Mesenchymal stem cell (in vitro differentiated cells and primary cell): ENCODE results near the gene LPP.

Experiments
- DNase-seq: peaks from one replicate; pipeline ENCODE4 v3.0.0-alpha.2; 2013
- H2AFZ ChIP-seq: one replicate; pipeline ENCODE4 v1.6.1; 2013; ENCODE audit warnings: low read depth, mild to moderate bottlenecking, control low read depth, inconsistent platforms, low read length, moderate library complexity
- H2AK5ac ChIP-seq: 2 replicates; pipeline ENCODE4 v1.6.1; 2013; ENCODE audit warnings: low read length, moderate library complexity, mild to moderate bottlenecking, inconsistent platforms; ENCODE audit not compliant: severe bottlenecking
- H2BK120ac ChIP-seq: one replicate; pipeline ENCODE4 v1.6.1; 2013; ENCODE audit warnings: low read depth, mild to moderate bottlenecking, inconsistent platforms, low read length, moderate library complexity
- H2BK12ac ChIP-seq, 2 experiments: one replicate each; pipeline ENCODE4 v1.6.1; 2013; ENCODE audit warnings: inconsistent platforms in 2 of 2, low read length in 2 of 2, mild to moderate bottlenecking in 2 of 2, moderate library complexity in 2 of 2, control low read depth in 1 of 2
- H2BK15ac ChIP-seq: one replicate; pipeline ENCODE4 v1.6.1; 2013; ENCODE audit warnings: mild to moderate bottlenecking, low read depth, inconsistent platforms; ENCODE audit not compliant: poor library complexity, severe bottlenecking
- H2BK5ac ChIP-seq: 2 replicates; pipeline ENCODE4 v1.6.1; 2013; ENCODE audit warnings: low read depth, mild to moderate bottlenecking, low read length, control low read depth, inconsistent platforms; ENCODE audit not compliant: poor library complexity, severe bottlenecking
- H3K14ac ChIP-seq, 2 experiments: one replicate each; pipeline ENCODE4 v1.6.1; 2013; ENCODE audit warnings: inconsistent platforms in 2 of 2, low read length in 2 of 2, control low read depth in 1 of 2, mild to moderate bottlenecking in 1 of 2, moderate library complexity in 1 of 2
- H3K18ac ChIP-seq, 2 experiments: one replicate each; pipeline ENCODE4 v1.6.1; 2013; ENCODE audit warnings: inconsistent platforms in 2 of 2, low read length in 2 of 2, control low read depth in 1 of 2, low read depth in 1 of 2, mild to moderate bottlenecking in 1 of 2
- H3K23ac ChIP-seq, 2 experiments: one replicate each; pipeline ENCODE4 v1.6.1; 2013; ENCODE audit warnings: inconsistent platforms in 2 of 2, low read length in 2 of 2, mild to moderate bottlenecking in 2 of 2, moderate library complexity in 2 of 2, control low read depth in 1 of 2
- H3K27ac ChIP-seq: 2 replicates; pipeline ENCODE4 v1.5.1; 2013; ENCODE audit warnings: mild to moderate bottlenecking, moderate library complexity, low read length, control low read depth, inconsistent platforms; ENCODE audit not compliant: poor library complexity, severe bottlenecking
- H3K27me3 ChIP-seq, 2 experiments: 2 replicates each; pipeline versions ENCODE4 v1.6.1 to v1.7.0; 2013; ENCODE audit warnings: low read length in 2 of 2, mild to moderate bottlenecking in 2 of 2, moderate library complexity in 2 of 2, control low read depth in 1 of 2, inconsistent platforms in 1 of 2; ENCODE audit not compliant: control insufficient read depth in 1 of 2, insufficient read depth in 1 of 2
- H3K36me3 ChIP-seq, 2 experiments: 2 replicates each; pipeline versions ENCODE4 v1.6.1 to v1.7.0; 2013; ENCODE audit warnings: low read length in 2 of 2, control low read depth in 1 of 2, inconsistent platforms in 1 of 2, low read depth in 1 of 2, mild to moderate bottlenecking in 1 of 2; ENCODE audit not compliant: insufficient read depth in 2 of 2, control insufficient read depth in 1 of 2
- H3K4ac ChIP-seq, 2 experiments: one replicate each; pipeline ENCODE4 v1.6.1; 2013; ENCODE audit warnings: inconsistent platforms in 2 of 2, low read length in 2 of 2, mild to moderate bottlenecking in 2 of 2, moderate library complexity in 2 of 2, control low read depth in 1 of 2, low read depth in 1 of 2
- H3K4me1 ChIP-seq: 2 replicates; pipeline ENCODE4 v1.6.1; 2013; ENCODE audit warnings: low read depth, low read length, control low read depth; ENCODE audit not compliant: control insufficient read depth, insufficient read depth
- H3K4me2 ChIP-seq: 2 replicates; pipeline ENCODE4 v1.6.1; 2013; ENCODE audit warnings: low read length, mild to moderate bottlenecking, inconsistent platforms; ENCODE audit not compliant: poor library complexity, severe bottlenecking
- H3K4me3 ChIP-seq, 2 experiments: 2 replicates each; pipeline versions ENCODE4 v1.5.1 to v1.7.0; 2013; ENCODE audit warnings: low read length in 2 of 2, mild to moderate bottlenecking in 2 of 2, control low read depth in 1 of 2, low read depth in 1 of 2; ENCODE audit not compliant: insufficient read depth in 1 of 2
- H3K79me1 ChIP-seq: replicated peaks from 2 replicates; pipeline ENCODE4 v1.6.1; 2013; ENCODE audit warnings: mild to moderate bottlenecking, control low read depth, low read length, inconsistent platforms; ENCODE audit not compliant: poor library complexity, severe bottlenecking
- H3K9ac ChIP-seq: 2 replicates; pipeline ENCODE4 v1.7.0; 2013; ENCODE audit warnings: mild to moderate bottlenecking, low read length, moderate library complexity
- H3K9me3 ChIP-seq: 2 replicates; pipeline ENCODE4 v1.7.0; 2013; ENCODE audit warnings: mild to moderate bottlenecking, low read length; ENCODE audit not compliant: control insufficient read depth
- H4K8ac ChIP-seq: one replicate; pipeline ENCODE4 v1.6.1; 2013; ENCODE audit warnings: inconsistent platforms, mild to moderate bottlenecking, low read length, moderate library complexity
- H4K91ac ChIP-seq: one replicate; pipeline ENCODE4 v1.6.1; 2013; ENCODE audit warnings: mild to moderate bottlenecking, low read length, inconsistent platforms
- WGBS: methylation state at CpG from one replicate; pipeline ENCODE4 v1.1.7; 2013; ENCODE audit warnings: mixed read lengths; 5-methylcytosine and 5-hydroxymethylcytosine counted together

Gene LPP

DNA sequence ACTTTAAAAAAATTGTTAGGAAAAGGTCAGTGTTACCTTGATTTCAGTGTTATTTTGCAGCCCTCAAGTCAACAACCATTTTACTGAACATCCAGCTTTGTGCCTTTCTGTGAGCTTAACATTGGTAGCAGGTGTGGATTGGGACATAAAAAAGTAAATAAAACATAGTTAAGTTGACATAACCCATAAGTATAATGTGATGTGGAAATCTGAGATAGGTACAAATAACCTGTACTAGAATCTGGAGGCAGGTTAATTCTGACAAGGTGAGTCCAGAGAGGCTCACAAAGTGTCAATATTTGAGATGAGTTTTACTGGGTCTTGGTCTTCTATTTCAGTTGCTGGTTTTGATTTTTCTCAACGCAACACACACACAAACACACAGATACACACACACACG lies 151.3 kb downstream of the LPP start:
- WGBS = no CpG with 5 or more reads among the region's 2 CpGs
- Histone ChIP-seq H3K23ac (no peak overlapping the region), H4K8ac (no peak overlapping the region), H3K27ac (no peak overlapping the region), H2BK120ac (no peak overlapping the region), H3K27me3 (no peaks in the 10 kb centered on the region), H3K4me1 (no peaks in the 10 kb centered on the region), H3K14ac (no peak overlapping the region), H3K4me3 (no peak overlapping the region), H2BK5ac (no peak overlapping the region), H2BK15ac (no peak overlapping the region), H3K36me3 (peaks cover 0 to 3% of the 10 kb centered on the region in 2 experiments), H4K91ac (no peak overlapping the region), H3K9me3 (no peaks in the 10 kb centered on the region), H2BK12ac (no peak overlapping the region), H3K79me1 (peaks cover 23% of the 10 kb centered on the region), H2AFZ (no peak overlapping the region), H3K18ac (no peak overlapping the region), H3K9ac (no peak overlapping the region), H2AK5ac (no peak overlapping the region), H3K4me2 (no peak overlapping the region), H3K4ac (no peak overlapping the region)
- DNase-seq = no peak

DNA sequence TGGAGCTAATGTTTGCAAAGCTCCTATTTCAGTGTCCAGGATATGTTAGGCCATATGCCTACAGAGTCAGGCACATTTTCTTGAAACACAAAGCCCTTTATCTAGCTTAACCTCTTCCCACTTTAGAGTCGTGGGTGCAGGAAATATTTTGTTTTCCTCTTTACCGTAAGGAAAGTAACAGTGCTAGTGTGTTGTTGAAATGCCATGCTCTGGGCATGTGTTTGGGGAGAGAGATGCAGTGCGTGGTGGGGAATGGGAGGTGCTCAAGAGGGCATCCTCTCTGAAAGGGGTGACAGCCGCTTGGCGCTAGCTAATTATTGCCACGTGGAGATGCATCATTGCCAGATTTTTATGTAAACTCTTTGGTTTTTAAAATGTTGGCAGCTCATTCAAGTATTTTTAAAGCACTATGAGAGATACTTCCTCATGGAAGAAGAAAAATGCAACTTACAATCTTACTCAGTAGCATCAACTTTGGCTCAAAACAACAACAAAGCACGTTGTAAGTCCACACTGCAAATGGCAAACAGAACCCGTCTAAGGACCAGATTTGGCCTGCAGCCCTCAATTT lies 152.6 kb downstream of the LPP start:
- H2AFZ ChIP-seq = no peak overlapping the region
- no peak overlapping the region for H3K18ac ChIP-seq
- DNase-seq = no peak
- no peaks in the 10 kb centered on the region for H3K4me1 ChIP-seq
- H3K79me1 ChIP-seq = peaks cover 22% of the 10 kb centered on the region
- no peak overlapping the region for H2BK12ac ChIP-seq
- H3K4ac ChIP-seq = no peak overlapping the region
- no peak overlapping the region for H3K23ac ChIP-seq
- H3K9ac ChIP-seq = no peak overlapping the region
- no peak overlapping the region for H3K14ac ChIP-seq
- no peak overlapping the region for H3K27ac ChIP-seq
- H2AK5ac ChIP-seq = no peak overlapping the region
- no peak overlapping the region for H2BK120ac ChIP-seq
- H3K4me2 ChIP-seq = no peak overlapping the region
- H3K27me3 ChIP-seq = no peaks in the 10 kb centered on the region
- H3K36me3 ChIP-seq = peaks cover 0 to 5% of the 10 kb centered on the region in 2 experiments
- no peak overlapping the region for H3K4me3 ChIP-seq
- H4K8ac ChIP-seq = no peak overlapping the region
- WGBS = 94% methylated on average over 8 of the region's 8 CpGs
- no peaks in the 10 kb centered on the region for H3K9me3 ChIP-seq
- no peak overlapping the region for H2BK15ac ChIP-seq
- H2BK5ac ChIP-seq = no peak overlapping the region
- no peak overlapping the region for H4K91ac ChIP-seq

DNA sequence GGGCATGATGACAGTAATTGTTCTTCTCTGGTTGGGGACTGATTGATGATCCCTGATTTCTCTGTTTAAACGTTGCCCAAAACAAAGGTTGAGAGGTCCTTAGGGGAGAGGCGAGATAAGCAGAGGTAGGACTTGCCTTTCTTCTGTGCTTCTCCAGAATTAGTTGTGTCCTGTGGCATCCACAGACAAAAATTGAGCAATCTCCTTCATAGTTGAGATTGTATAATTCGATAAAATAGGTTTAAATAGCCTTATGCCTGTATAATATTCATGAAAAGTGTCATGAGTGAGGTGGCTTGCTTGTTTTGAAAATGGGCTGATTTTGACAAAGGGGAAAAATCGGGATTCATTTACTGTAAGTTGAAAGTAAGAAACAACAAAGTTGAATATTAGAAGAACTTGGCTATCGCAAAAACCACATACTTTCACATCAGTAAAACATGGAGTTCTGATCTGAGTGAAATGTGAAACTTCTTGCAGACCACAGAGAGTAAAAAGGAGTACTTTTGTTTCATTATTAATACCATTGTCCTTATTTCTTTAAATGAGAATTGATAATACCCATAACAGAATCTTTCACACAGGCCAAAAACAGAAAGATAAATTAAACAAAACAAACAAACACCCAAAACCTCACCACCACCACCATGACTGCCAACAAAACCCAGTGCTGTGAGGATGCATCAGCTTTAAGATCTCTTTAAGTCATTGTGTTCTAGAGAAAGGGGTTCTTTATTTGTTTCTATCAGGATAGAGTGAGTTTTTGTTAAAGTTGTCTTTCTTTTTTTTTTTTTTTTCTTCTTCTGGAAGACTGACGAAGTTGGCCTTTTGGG lies 155.7 kb downstream of the LPP start:
- H2AK5ac ChIP-seq = no peak overlapping the region
- no peak overlapping the region for H3K23ac ChIP-seq
- peaks cover 16% of the 10 kb centered on the region for H3K79me1 ChIP-seq
- no peak overlapping the region for H2BK12ac ChIP-seq
- no peak overlapping the region for H3K4me3 ChIP-seq
- WGBS = 96% methylated on average over 4 of the region's 6 CpGs
- no peak overlapping the region for H3K9ac ChIP-seq
- H2BK5ac ChIP-seq = no peak overlapping the region
- H2BK120ac ChIP-seq = no peak overlapping the region
- no peak overlapping the region for H3K4ac ChIP-seq
- DNase-seq = no peak
- no peak overlapping the region for H3K4me2 ChIP-seq
- no peak overlapping the region for H2BK15ac ChIP-seq
- no peaks in the 10 kb centered on the region for H3K27me3 ChIP-seq
- H3K9me3 ChIP-seq = no peaks in the 10 kb centered on the region
- H3K18ac ChIP-seq = no peak overlapping the region
- peaks cover 0 to 7% of the 10 kb centered on the region in 2 experiments for H3K36me3 ChIP-seq
- no peak overlapping the region for H3K27ac ChIP-seq
- no peak overlapping the region for H3K14ac ChIP-seq
- no peaks in the 10 kb centered on the region for H3K4me1 ChIP-seq
- no peak overlapping the region for H4K8ac ChIP-seq
- H2AFZ ChIP-seq = no peak overlapping the region
- no peak overlapping the region for H4K91ac ChIP-seq

DNA sequence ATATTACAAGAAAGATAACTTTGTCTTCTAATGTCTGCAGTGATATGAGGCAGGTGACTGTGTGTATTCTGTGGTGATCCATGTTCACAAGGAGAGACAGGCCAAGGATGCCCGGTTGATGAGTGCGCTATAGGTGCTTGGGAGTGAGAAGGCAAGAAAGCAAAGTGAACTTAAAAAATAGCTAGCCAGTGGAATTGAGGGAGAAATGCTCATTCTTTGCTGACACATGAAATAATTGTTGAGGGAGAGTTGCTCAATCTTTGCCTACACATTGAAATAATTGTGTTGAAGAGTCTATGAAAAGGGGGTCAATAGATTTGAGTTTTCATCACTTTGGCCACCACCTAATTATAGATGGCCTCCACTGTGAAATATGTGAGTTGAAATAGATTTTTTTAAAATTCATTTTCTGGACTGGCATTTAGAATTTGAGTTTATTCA lies 156.3 kb downstream of the LPP start:
- H3K4me2 ChIP-seq = no peak overlapping the region
- 99% methylated on average over 2 of the region's 2 CpGs for WGBS
- no peak overlapping the region for H3K4me3 ChIP-seq
- no peaks in the 10 kb centered on the region for H3K9me3 ChIP-seq
- no peak overlapping the region for H3K18ac ChIP-seq
- H2BK5ac ChIP-seq = no peak overlapping the region
- H3K14ac ChIP-seq = no peak overlapping the region
- no peak overlapping the region for H2BK15ac ChIP-seq
- H2AFZ ChIP-seq = no peak overlapping the region
- peaks cover 0 to 7% of the 10 kb centered on the region in 2 experiments for H3K36me3 ChIP-seq
- no peak overlapping the region for H2AK5ac ChIP-seq
- no peak overlapping the region for H2BK120ac ChIP-seq
- H4K91ac ChIP-seq = no peak overlapping the region
- H3K4me1 ChIP-seq = no peaks in the 10 kb centered on the region
- no peaks in the 10 kb centered on the region for H3K27me3 ChIP-seq
- no peak overlapping the region for H3K27ac ChIP-seq
- no peak overlapping the region for H3K4ac ChIP-seq
- no peak overlapping the region for H4K8ac ChIP-seq
- no peak overlapping the region for H3K9ac ChIP-seq
- H3K23ac ChIP-seq = no peak overlapping the region
- no peak overlapping the region for H2BK12ac ChIP-seq
- no peak for DNase-seq
- H3K79me1 ChIP-seq = peaks cover 16% of the 10 kb centered on the region
